ENCODE results near the gene FAM107B. TPM values are rescaled to one million over a fixed set of nuclear protein-coding genes. Genes with fewer than 3 reads are reported as not detected.

Gene FAM107B
- total and polyA plus RNA-seq, 10 of the 15 experiments (the other 5 are each of a cell fraction or from before 2014, with no cell fraction given) = 22.9 to 162 (median 86.6) TPM

- 32% methylated on average over 5 of the region's 5 CpGs for WGBS (ENCODE audit: insufficient coverage, insufficient replicate concordance, low lambda C conversion rate, missing lambda C conversion rate)
- no peak for FAIRE-seq
- no peak for DNase-seq (ENCODE audit: low read depth, low spot score)
- no peak for ATAC-seq
- Histone ChIP-seq H3K27me3 (replicated peaks in 1 of 2; ENCODE audit: control insufficient read depth in 2 of 2, insufficient read depth in 2 of 2, low read length in 1 of 2) (peaks cover 2% of the 10 kb centered on the region in 2 experiments; a peak in 2 of 4 replicates), H3K9ac (ENCODE audit: control insufficient read depth, insufficient read depth, low read length) (no peak overlapping the region), H2AFZ (ENCODE audit: control insufficient read depth, low read depth, low read length) (no peak overlapping the region), H3K27ac (ENCODE audit: control insufficient read depth, insufficient read depth) (no peak overlapping the region), H3K36me3 (ENCODE audit: control insufficient read depth in 2 of 2, insufficient read depth in 2 of 2, low read length in 1 of 2) (no peaks in the 10 kb centered on the region), H3K79me2 (ENCODE audit: control insufficient read depth, insufficient read depth, low read length) (no peaks in the 10 kb centered on the region), H4K20me1 (ENCODE audit: control insufficient read depth, insufficient read depth) (no peaks in the 10 kb centered on the region), H3K4me3 (no peak overlapping the region), H3K9me3 (replicated peaks; ENCODE audit: control insufficient read depth, insufficient read depth, low read length) (no peaks in the 10 kb centered on the region; the same call in 2 of the 3 replicates), H3K4me1 (ENCODE audit: control insufficient read depth, insufficient read depth, low read length) (no peaks in the 10 kb centered on the region), H3K4me2 (ENCODE audit: control insufficient read depth, insufficient read depth) (no peak overlapping the region)
- TF ChIP-seq ZNF207 (IDR thresholded peaks at IDR 0.05; ENCODE audit: borderline replicate concordance) (no peak), CHD1 (IDR thresholded peaks at IDR 0.05; ENCODE audit: low read depth, low read length) (no peak), TCF12 (IDR thresholded peaks at IDR 0.05; ENCODE audit: low read depth, low read length) (no peak), MYC (IDR thresholded peaks at IDR 0.05; ENCODE audit: insufficient read depth, insufficient read length, insufficient replicate concordance, low read length, severe bottlenecking) (no peak), ZNF592 (IDR thresholded peaks at IDR 0.05) (no peak), CREM (IDR thresholded peaks at IDR 0.05; ENCODE audit: low read depth) (no peak), IRF3 (IDR thresholded peaks at IDR 0.05) (no peak), STAT1 (conservative IDR thresholded peaks at IDR 0.05) (no peak), NR2F1 (conservative IDR thresholded peaks at IDR 0.05) (no peak), ZZZ3 (IDR thresholded peaks at IDR 0.05; ENCODE audit: control insufficient read depth, insufficient read length, low read depth) (no peak), CBFB (IDR thresholded peaks at IDR 0.05; ENCODE audit: low read depth) (no peak), EP300 (IDR thresholded peaks at IDR 0.05; ENCODE audit: borderline replicate concordance in 1 of 2, control insufficient read depth in 1 of 2, low read depth in 2 of 2, low read length in 2 of 2) (no peak), NFXL1 (IDR thresholded peaks at IDR 0.05; ENCODE audit: borderline replicate concordance) (no peak), ATF2 (IDR thresholded peaks at IDR 0.05; ENCODE audit: low read length) (no peak), GATAD2B (conservative IDR thresholded peaks at IDR 0.05; ENCODE audit: low read depth) (no peak), NBN (IDR thresholded peaks at IDR 0.05) (no peak), BRCA1 (IDR thresholded peaks at IDR 0.05; ENCODE audit: low read depth, low read length) (no peak), MEF2A (IDR thresholded peaks at IDR 0.05; ENCODE audit: insufficient read depth, low read depth, low read length) (no peak)
- intact Hi-C loops (cut with micrococcal nuclease; ENCODE audit: unreplicated experiment) = no loop called here
- CTCF ChIA-PET = no interaction called here
- BruUV-seq (replicated peaks) = no TSS peak
- RAD21 ChIA-PET (ENCODE audit: unreplicated experiment) = no interaction called here
- in situ Hi-C loops (cut with MboI) = no loop called here
- POLR2A ChIA-PET = no interaction called here
- SMC1A ChIA-PET (ENCODE audit: uncharacterized antibody, unreplicated experiment) = interaction anchor here (0.8 kb wide), 1 partner anchor 491 kb away, joined by 3 read pairs; no protein-coding TSS in a partner anchor
Measured at GRCh38 chr10:14483417-14483816, 291.3 kb downstream of the FAM107B start.

Measured in GM12878 (cell line).